Heart right ventricle (tissue), 16 donors: ENCODE measurements around the gene PEMT. TPM values are rescaled to one million over a fixed set of nuclear protein-coding genes. Genes with fewer than 3 reads are reported as not detected.
A peak's percentile ranks its signal among the peaks of the same experiment; 100 is the strongest.

Source experiments
- ATAC-seq, 8 donors: fragments of 200-7000 bp; cut with Tn5 transposase; one replicate each; pipeline ENCODE4 v1.9.1; 2020; ENCODE audit warnings: mild to moderate bottlenecking in 8 of 8, moderate library complexity in 8 of 8, moderate number of reproducible peaks in 1 of 8
- DNase-seq, 2 donors: peaks; one replicate each; pipeline ENCODE4 v3.0.0-alpha.2; 2020
- H3K27ac ChIP-seq, 10 donors: fragments of 200-600 bp; sonication (generic) in 2 of 10; one replicate each; pipeline versions ENCODE4 v1.5.0 to v1.8.0; 2020 to 2022; ENCODE audit warnings: mild to moderate bottlenecking in 3 of 10
- H3K27me3 ChIP-seq, 7 donors: fragments of 200-600 bp; one replicate each; pipeline ENCODE4 v1.8.0; 2021 to 2022; ENCODE audit warnings: mild to moderate bottlenecking in 2 of 7
- H3K36me3 ChIP-seq, 9 donors: fragments of 200-600 bp; sonication (generic) in 1 of 9; one replicate each; pipeline versions ENCODE4 v1.5.0 to v1.8.0; 2020 to 2022; ENCODE audit warnings: mild to moderate bottlenecking in 2 of 9
- H3K4me1 ChIP-seq, 9 donors: fragments of 200-600 bp; sonication (generic) in 1 of 9; one replicate each; pipeline versions ENCODE4 v1.5.0 to v1.8.0; 2020 to 2022; ENCODE audit warnings: mild to moderate bottlenecking in 4 of 9
- H3K4me3 ChIP-seq, 10 donors: fragments of 200-600 bp; sonication (generic) in 2 of 10; one replicate each; pipeline versions ENCODE4 v1.5.0 to v1.8.0; 2020 to 2022; ENCODE audit warnings: mild to moderate bottlenecking in 7 of 10, moderate library complexity in 2 of 10
- H3K9me3 ChIP-seq, 11 donors: fragments of 200-600 bp in 10 of 11; sonication (generic) in 2 of 11; one replicate each; pipeline versions ENCODE4 v1.5.0 to v1.8.0; 2013 to 2022; ENCODE audit warnings: mild to moderate bottlenecking in 2 of 11, control low read depth in 1 of 11, moderate library complexity in 1 of 11
- CTCF ChIP-seq, 9 donors: fragments of 200-600 bp; sonication (generic) in 2 of 9; IDR thresholded peaks; one replicate each; pipeline versions ENCODE4 v1.5.0 to v1.8.0; 2021 to 2022; ENCODE audit warnings: antibody characterized with exemption in 9 of 9, mild to moderate bottlenecking in 5 of 9, moderate library complexity in 1 of 9
- WGBS, 2 donors: extraction: QIAGEN DNeasy Blood & Tissue Kit; methylation state at CpG; one replicate each; pipeline ENCODE4 v1.1.7; 2013; ENCODE audit warnings: inconsistent platforms in 1 of 2; 5-methylcytosine and 5-hydroxymethylcytosine counted together
- intact Hi-C, 10 donors: fragments of 100-400 bp; cut with DNase I; formaldehyde crosslinking; loops; one replicate each; pipeline versions ENCODE4 v1.11.1 to v1.14.2; 2022
- polyA plus RNA-seq, 2 donors: library from polyadenylated mRNA; stranded (reverse); fragments of 200-250 nt; gene quantifications; one replicate each; pipeline ENCODE4 v1.2.3, GENCODE V29; 2013
- total RNA-seq, 10 donors: library from RNA; stranded (reverse); fragmentation: NEBNext Ultra II Directional in 3 of 10; extraction: Animal tissue kit (Norgen Biotek cat#: 25700) in 3 of 10; gene quantifications; one replicate each; pipeline versions ENCODE4 v1.2.1 to v1.2.4, GENCODE V29; 2021 to 2023
- donor health status: Arrhythmogenic right ventricular cardiomyopathy.
- donor health status: ischemic (EF 13 %, LVEDD 7.1; RV severe dilation, severe dysfunction).
- donor health status: healthy with polysubstance abuse.
- donor health status: DM: no; HTN: yes; CAD: no.
- donor health status: DM: no; HTN: no; CAD: no.
- donor health status: ischemic (EF 25% LVEDD 6.9; RV normal size, moderate dysfunction).
- donor health status: ischemic (EF 25% LVEDD 5.7; RV mildly dilated, moderate dysfunction).
- donor health status: healthy.
- donor health status: DM: yes; HTN: yes; CAD: no.
- donor health status: Ischemic cardiomyopathy.
- donor health status: ischemic (EF 35%, LVEDD 5.7; RV mildly dilated, moderate dysfunction).
- donor health status: nonischemic (EF 11% LVEDD 7.7; RV severe dilation, severe dysfunction).
- donor health status: DM: yes; HTN: yes; CAD: no.
- donor health status: PGD.
- donor health status: ischemic (EF 29% LVEDD 5.4; RV normal size, mild dysfunction).
- donor health status: nonischemic (EF 23%, LVEDD 6.1; RV moderate dilation, normal function).

Gene PEMT
- total and polyA plus RNA-seq, 12 donors: 13.5 to 55.2 (median 22.0) TPM

GRCh38 chr17:17523731-17524490 lies 67.6 kb downstream of the PEMT start:
- no peak for TF ChIP-seq CTCF (IDR thresholded peaks at IDR 0.05)
- ATAC-seq: no peak
- intact Hi-C loops: loop anchor here in 1 of 10 donors (5.0 kb wide), 1 partner anchor 33 kb away; no protein-coding TSS in a partner anchor
- DNase-seq: no peak
- Histone ChIP-seq H3K4me3 (no peak overlapping the region), H3K9me3 (no peaks in the 10 kb centered on the region), H3K36me3 (peaks cover 0 to 9% (median 0%) of the 10 kb centered on the region in 9 donors), H3K4me1 (peaks cover 0 to 37% (median 24%) of the 10 kb centered on the region in 9 donors), H3K27me3 (no peaks in the 10 kb centered on the region), H3K27ac (no peak overlapping the region)
- 89 to 90% methylated on average over 19 of the region's 19 CpGs for WGBS, 2 donors

- Histone ChIP-seq H3K4me3 (no peak overlapping the region), H3K27ac (no peak overlapping the region), H3K4me1 (peaks cover 0 to 30% (median 17%) of the 10 kb centered on the region in 9 donors), H3K9me3 (no peaks in the 10 kb centered on the region), H3K36me3 (peaks cover 0 to 9% (median 0%) of the 10 kb centered on the region in 9 donors), H3K27me3 (no peaks in the 10 kb centered on the region)
- 76 to 80% methylated on average over 14 of the region's 14 CpGs for WGBS, 2 donors
- ATAC-seq (no peak), DNase-seq (peak in 1 of 2 donors; percentile 6)
- no peak for TF ChIP-seq CTCF (IDR thresholded peaks at IDR 0.05)
- intact Hi-C loops: loop anchor here in 1 of 10 donors (5.0 kb wide), 1 partner anchor 34 kb away; no protein-coding TSS in a partner anchor
Observed at GRCh38 chr17:17523001-17523730, 68.3 kb downstream of the PEMT start.

- intact Hi-C loops: loop anchor here in 1 of 10 donors (5.0 kb wide), 1 partner anchor 37 kb away; no protein-coding TSS in a partner anchor
- Histone ChIP-seq H3K4me1 (peaks cover 0 to 5% (median 0%) of the 10 kb centered on the region in 9 donors), H3K4me3 (no peak overlapping the region), H3K27ac (no peak overlapping the region), H3K9me3 (no peaks in the 10 kb centered on the region), H3K27me3 (no peaks in the 10 kb centered on the region), H3K36me3 (peaks cover 0 to 9% (median 0%) of the 10 kb centered on the region in 9 donors)
- DNase-seq: peak in 1 of 2 donors; percentile 10
- ATAC-seq: no peak
- no peak for TF ChIP-seq CTCF (IDR thresholded peaks at IDR 0.05)
- WGBS, 2 donors: 92 to 96% methylated on average over 22 of the region's 22 CpGs
Observed at GRCh38 chr17:17520599-17521232, 70.8 kb downstream of the PEMT start.

GRCh38 chr17:17519886-17520285 lies 71.6 kb downstream of the PEMT start:
- Histone ChIP-seq H3K27me3 (no peaks in the 10 kb centered on the region), H3K9me3 (no peaks in the 10 kb centered on the region), H3K36me3 (peaks cover 0 to 9% (median 0%) of the 10 kb centered on the region in 9 donors), H3K27ac (no peak overlapping the region), H3K4me3 (no peak overlapping the region), H3K4me1 (no peaks in the 10 kb centered on the region)
- no peak for TF ChIP-seq CTCF (IDR thresholded peaks at IDR 0.05)
- WGBS, 2 donors: 94 to 96% methylated on average over 10 of the region's 10 CpGs
- ATAC-seq (no peak), DNase-seq (peak in 1 of 2 donors; percentile 8)
- intact Hi-C loops: loop anchor here in 1 of 10 donors (5.0 kb wide), 1 partner anchor 37 kb away; no protein-coding TSS in a partner anchor
